Hematopoietic multipotent progenitor cell treated with erythropoietin and hydrocortisone succinate and interleukin-3 and kit ligand, for 15 days (in vitro differentiated cells): ENCODE measurements around the gene MYH10.

Source experiments
- DNase-seq: peaks from one replicate; pipeline ENCODE4 v3.0.0-alpha.2; 2015; ENCODE audit warnings: low spot score

The MYH10 gene

DNA sequence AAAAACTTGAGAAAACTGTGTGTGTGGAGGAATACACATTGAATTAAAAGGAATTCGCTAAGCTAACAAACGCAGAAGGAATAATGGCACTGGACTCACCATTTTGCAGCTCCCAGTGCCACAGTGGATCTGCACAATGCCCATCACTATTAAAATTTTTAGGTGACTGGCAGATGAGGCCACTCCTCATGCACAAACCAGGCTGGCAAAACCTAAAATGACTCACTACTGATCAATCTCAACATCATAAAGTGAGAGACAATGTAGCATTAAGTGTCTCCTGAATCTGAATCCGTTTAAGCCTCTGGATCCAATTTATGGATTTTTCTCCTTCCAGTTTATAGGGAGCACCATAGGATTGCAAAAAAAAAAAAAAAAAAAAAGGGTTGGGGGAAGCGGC lies 20.6 kb downstream of the MYH10 start:
- DNase-seq = no peak

DNA sequence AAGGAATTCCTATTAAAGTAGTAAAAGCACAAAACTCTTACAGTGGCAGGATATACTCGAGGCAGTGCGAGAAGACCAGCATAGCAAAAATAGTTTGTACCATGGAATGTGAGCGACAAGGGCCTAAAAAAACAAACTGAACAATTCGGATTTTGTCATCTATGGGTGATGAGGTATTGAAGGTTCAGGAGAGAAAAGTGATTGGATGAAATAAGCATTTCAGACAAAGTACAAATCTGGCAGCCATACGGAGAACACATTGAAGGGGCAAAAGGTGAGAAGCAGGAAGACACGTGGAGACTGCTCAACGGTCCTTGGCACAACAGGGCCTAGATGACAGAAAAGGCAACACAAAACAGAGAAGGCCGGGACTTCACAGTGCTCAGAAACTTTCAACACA lies 22.5 kb downstream of the MYH10 start:
- no peak for DNase-seq

- DNase-seq = no peak
These were observed 24.1 kb downstream of the MYH10 start for GRCh38 chr17:8606401-8606800.

GRCh38 chr17:8602679-8603078 lies 27.8 kb downstream of the MYH10 start:
- DNase-seq = no peak

DNA sequence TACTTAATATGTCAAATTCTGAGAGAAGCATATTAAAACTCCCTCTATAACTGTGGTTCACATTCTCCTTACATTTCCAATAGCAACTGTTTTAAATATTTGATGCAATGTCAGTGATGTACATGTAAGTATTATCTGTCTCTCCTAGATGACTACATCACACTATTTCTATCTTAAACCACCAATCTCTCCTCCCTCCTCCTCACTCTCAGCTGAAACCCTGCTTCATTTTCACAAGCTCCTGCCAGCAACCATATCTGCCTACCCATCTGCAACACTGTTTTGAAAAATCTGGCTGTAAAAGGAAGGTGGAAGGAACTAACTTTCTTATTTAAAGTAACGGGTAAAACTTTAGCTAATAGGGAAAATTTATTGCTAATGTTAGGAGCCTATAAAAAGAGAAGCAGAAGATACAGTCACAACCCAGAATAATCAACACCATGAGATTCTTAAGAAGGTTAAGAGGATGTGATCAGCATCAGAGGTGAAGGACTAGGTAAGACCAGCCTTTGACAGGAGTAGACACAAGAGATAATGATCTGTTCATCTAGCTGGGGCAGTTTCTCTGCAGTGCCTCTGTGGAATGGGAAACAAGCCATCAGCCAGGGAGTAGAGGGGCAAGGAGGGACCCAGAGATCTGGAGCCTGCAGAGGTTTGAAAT lies 31.0 kb downstream of the MYH10 start:
- no peak for DNase-seq

DNA sequence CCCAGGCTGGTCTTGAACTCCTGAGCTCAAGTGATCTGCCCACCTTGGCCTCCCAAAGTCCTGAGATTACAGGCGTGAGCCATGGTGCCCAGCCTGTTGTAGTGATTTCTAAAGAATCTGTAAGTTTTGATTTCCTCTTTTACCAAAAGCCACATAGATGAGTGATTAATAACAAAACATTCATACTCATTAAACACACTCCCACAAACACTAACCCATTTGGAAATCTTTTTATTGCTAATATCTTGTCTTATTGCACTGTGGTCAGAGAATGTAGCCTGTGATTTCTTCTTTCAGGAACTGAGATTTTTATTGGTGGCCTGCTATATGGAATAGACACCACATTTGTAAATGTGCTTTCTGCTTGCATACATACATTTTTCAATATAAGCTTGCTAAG lies 31.6 kb downstream of the MYH10 start:
- DNase-seq = no peak

DNA sequence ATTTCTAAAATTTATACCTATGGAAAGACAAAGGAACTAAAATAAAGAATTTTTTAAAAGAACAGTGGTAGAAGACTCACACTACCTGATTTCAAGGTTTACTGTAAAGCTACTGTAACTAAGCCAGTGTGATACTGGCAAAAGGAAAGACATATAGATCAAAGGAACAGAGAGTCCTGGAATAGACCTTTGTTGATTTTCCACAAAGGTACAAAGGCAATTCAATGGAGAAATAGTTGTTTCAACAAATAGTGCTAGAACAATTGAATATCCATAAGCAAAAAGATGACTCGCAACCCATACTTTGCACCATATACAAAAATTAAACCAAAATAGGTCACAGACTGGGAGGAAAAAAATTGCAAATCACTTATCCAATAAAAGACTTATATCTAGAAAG lies 36.7 kb downstream of the MYH10 start:
- no peak for DNase-seq

GRCh38 chr17:8593276-8593675 lies 37.2 kb downstream of the MYH10 start:
- no peak for DNase-seq

- DNase-seq = no peak
These were observed 41.5 kb downstream of the MYH10 start for GRCh38 chr17:8588877-8589554.

DNA sequence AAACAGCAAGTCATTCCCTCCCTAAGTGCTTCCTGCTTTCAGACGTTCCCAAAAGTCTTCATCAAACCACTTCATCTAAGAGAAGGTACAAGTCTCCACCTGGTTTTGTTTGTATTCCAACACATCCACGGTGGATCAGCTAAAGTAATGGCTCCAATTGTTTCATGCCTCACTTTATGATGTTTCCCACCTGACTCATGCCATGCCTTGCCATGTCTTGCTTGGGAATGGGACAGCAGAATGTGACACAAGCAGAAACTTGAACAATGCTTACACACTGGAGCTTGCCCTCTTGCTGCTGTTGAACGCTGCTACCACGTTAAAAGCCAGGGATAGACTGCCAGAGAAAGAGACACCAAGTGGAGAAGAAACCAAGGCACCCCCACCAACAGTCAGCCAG lies 43.8 kb downstream of the MYH10 start:
- DNase-seq = no peak

- no peak for DNase-seq
These were observed 44.6 kb downstream of the MYH10 start for GRCh38 chr17:8585911-8586310.

DNA sequence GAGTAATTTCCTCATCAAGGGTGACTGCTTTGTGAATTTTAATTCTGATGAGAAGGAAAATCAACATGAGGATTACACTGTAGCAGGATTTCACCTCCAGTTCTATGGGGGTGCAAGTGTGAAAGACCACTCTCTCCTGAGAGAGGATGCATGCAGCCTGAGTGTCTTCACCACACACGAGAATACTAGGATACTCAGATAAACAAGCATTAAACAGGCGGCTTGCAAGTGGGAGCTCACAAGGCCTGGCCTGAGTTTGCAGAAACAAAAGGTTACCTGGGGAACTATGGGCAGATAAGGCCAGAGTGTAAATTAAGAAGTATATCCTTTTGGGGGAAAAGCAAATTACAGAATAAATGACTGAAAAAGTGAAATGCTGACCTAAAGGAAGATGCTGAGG lies 46.6 kb downstream of the MYH10 start:
- no peak for DNase-seq

GRCh38 chr17:8580952-8581658 lies 49.4 kb downstream of the MYH10 start:
- no peak for DNase-seq

DNA sequence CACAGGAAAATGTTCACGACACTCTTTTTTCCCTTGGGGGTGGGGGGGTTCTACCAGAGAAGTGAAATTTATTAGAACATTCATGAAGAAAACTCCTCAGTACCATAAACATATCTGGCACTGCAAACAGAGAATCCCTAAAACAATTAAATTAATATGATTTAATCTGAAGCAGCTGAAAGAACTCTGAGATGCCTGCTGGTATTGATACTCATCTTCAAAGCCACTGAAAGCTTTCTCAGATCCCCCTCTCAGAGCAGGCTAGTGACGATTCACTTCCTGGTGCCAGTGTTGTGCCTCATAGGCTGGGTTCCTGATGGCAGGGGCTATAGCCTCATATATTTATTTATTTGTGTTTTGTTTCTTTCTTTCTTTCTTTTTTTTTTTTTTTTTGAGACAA lies 52.7 kb downstream of the MYH10 start:
- no peak for DNase-seq

DNA sequence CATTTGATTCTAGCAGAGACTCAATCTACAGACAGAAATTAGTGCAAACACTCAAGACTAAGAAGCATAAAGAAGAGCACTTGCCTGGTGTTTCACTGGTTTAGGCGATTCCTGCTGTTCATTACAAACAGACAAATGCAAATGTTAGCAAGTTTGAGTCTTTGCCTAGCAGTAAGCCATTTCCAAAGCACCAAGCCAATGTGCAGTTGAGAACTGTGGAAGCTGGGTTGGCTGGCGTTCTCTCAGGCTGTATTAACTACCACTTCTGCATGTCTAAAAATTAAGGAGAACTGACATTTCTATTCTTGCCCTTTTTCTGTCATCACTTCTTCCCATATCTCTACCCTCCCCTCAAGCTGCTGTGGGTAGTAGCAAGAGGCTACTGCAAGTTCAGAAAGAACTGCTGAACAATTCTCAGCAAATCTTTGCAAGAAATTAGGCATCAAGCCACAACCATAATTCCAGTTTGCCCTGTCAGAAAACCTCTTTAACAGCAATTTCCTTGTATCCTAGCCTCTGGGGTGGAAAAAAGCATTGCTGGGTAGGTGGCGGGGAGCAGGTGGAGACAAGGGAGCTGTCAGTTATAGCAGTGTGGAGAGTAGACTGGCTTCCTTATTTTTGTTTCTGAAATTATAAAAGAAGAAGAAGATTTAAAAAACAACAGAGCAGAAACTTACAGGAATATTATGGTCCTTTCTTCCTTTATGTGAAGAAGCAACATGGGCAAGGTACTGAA lies 53.8 kb downstream of the MYH10 start:
- DNase-seq = no peak

DNA sequence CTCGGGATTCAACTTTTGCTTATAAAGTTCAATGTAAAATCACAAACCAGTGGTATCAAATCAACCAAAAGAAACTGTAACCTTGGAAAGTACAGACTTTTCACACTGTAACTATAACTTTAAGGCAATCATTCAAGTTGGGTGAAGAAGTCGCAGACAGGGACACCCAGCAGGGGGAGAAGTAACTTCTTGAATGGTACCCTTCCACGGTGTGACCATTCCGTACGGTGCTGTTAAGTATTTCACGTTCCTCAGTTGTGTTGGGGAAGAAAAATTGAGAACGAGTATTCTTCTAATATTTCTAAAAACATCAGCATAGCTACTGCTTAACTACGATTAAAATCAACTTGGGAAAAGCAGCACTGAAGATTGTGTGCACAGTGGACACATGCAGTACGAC lies 55.8 kb downstream of the MYH10 start:
- no peak for DNase-seq

DNA sequence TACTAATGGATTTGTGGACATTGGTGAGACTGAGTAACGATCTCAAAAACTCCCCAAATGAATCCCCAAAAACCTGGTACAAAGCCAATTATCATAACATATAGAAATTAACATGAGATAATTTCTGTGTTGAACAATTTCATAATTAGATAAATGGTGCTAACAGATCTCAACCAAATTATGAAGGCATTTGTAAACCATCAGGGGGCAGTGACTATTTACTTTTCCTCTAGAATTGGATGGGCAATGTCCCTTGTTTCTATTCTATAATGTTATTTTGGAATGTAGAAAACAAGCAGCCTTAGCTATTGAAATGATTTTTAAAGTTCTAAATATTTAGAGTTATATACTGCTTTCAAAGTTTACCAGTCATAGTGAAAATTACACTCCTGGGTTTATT lies 57.8 kb downstream of the MYH10 start:
- peak; percentile 22 for DNase-seq

DNA sequence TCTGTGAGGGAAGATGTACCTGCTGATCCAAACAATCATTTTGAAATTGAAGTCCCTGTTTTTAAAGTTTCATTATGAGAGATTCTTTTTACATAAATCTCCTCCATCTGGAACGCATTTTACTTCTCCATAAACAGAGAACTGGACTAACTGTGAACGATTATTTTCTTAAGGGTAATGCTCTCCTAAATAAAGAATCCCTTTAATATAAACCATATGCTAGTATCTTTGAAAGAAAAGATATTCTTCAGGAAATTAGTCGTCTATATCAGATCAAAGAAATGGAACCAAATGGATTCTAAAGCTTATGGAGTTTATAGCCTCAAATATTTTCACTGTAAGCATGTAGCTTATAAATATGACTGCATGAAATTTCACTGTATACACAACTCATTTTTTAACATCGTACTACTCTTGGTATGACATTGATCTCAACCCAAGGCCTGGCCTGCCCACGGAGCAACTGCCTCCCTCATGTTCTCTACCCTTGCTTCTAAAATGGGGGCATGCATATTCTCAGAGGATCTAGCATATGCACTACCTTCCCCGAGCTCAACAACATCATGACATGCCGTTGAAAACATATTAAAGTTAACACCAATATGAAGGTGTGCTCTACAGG lies 66.4 kb downstream of the MYH10 start:
- no peak for DNase-seq

GRCh38 chr17:8563024-8563776 lies 67.3 kb downstream of the MYH10 start:
- DNase-seq = no peak

GRCh38 chr17:8558144-8558543 lies 72.4 kb downstream of the MYH10 start:
- no peak for DNase-seq

- DNase-seq = no peak
These were observed 73.2 kb downstream of the MYH10 start for GRCh38 chr17:8557176-8557806.
